ENCODE data around the gene NAV2.

NAV2 gene

DNA sequence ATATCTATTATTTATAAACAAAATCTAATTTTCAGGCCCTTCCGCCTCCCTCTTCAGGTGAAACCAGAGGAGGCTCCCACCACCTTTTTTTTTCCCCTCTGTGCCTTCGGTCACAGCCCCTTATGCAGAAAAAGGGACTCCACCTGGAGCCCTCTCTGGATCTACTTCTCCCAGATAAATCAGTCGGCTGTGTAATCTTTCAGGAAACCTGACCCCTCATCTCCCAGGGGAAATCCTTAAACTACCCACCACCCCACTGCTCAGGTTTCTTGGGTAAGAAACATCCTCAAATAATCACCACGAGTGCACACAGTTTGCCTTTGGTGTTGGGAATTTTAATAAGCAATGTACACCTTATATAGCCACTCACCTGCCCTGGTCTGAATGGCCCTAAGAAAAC lies 104.2 kb downstream of the NAV2 start:
- peaks cover 2% of the 10 kb centered on the region for H3K36me3 Mint-ChIP-seq
- H3K27ac Mint-ChIP-seq: no peak overlapping the region
- ATAC-seq (ENCODE audit: low read depth) (no peak), DNase-seq (ENCODE audit: low spot score in 2 of 2) (no peak)
- H3K9me3 Mint-ChIP-seq: peaks cover 2% of the 10 kb centered on the region
- H3K4me1 Mint-ChIP-seq: peaks cover 4% of the 10 kb centered on the region
- H3K4me3 Mint-ChIP-seq: no peak overlapping the region
- peaks cover 11% of the 10 kb centered on the region for H3K27me3 Mint-ChIP-seq

GRCh38 chr11:19817265-19817851 lies 104.7 kb downstream of the NAV2 start:
- H3K27me3 Mint-ChIP-seq: peaks cover 11% of the 10 kb centered on the region
- peaks cover 4% of the 10 kb centered on the region for H3K4me1 Mint-ChIP-seq
- no peak for DNase-seq (ENCODE audit: low spot score in 2 of 2)
- H3K4me3 Mint-ChIP-seq: no peak overlapping the region
- peaks cover 2% of the 10 kb centered on the region for H3K36me3 Mint-ChIP-seq
- ATAC-seq (ENCODE audit: low read depth): no peak
- no peak overlapping the region for H3K27ac Mint-ChIP-seq
- peaks cover 2% of the 10 kb centered on the region for H3K9me3 Mint-ChIP-seq

DNA sequence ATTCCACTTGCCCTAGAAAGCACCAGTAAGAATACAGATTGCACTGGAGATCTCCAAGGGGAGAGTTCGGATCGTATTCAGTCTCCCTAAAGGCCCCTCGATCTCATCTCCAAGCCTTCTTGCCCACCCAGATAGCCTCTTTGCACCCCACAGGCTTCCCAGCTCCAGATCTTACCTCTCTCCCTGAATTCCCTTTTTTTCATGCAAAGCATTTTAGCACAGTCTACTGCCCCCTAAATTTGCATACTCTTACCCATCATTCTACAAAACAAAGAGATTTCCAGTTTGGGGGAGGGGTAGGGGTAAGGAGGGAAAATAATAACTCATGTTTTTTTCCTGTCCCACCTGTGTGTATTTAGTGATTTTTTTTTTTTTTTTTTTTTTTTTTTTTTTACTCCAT lies 105.2 kb downstream of the NAV2 start:
- H3K27ac Mint-ChIP-seq: no peak overlapping the region
- ATAC-seq (ENCODE audit: low read depth) (no peak), DNase-seq (ENCODE audit: low spot score in 2 of 2) (no peak)
- H3K4me1 Mint-ChIP-seq: peaks cover 4% of the 10 kb centered on the region
- H3K27me3 Mint-ChIP-seq: peaks cover 11% of the 10 kb centered on the region
- H3K4me3 Mint-ChIP-seq: no peak overlapping the region
- H3K9me3 Mint-ChIP-seq: peaks cover 2% of the 10 kb centered on the region
- peaks cover 2% of the 10 kb centered on the region for H3K36me3 Mint-ChIP-seq

DNA sequence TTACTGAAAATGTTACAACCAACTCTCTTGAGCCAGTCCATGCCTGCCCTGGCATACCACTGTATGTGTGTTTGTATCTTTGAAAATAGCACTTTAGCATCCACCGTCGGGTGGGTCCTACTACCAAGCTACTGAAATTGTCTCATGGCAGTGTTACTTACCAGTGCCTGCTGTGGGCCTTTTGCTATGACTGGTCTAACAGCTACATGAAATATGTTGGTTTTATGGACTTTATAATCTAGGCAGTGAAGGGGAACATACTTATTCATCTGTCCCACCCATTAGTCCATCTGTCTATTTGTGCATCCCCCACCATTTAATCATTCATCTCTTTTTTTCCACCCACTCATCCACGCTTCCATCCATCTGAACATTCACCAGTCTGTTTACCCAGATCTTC lies 106.0 kb downstream of the NAV2 start:
- no peak for DNase-seq (ENCODE audit: low spot score in 2 of 2)
- Mint-ChIP-seq H3K27ac (no peak overlapping the region), H3K4me3 (no peak overlapping the region), H3K36me3 (peaks cover 2% of the 10 kb centered on the region), H3K9me3 (peaks cover 2% of the 10 kb centered on the region), H3K4me1 (peaks cover 4% of the 10 kb centered on the region), H3K27me3 (peaks cover 11% of the 10 kb centered on the region)
- ATAC-seq (ENCODE audit: low read depth): no peak

DNA sequence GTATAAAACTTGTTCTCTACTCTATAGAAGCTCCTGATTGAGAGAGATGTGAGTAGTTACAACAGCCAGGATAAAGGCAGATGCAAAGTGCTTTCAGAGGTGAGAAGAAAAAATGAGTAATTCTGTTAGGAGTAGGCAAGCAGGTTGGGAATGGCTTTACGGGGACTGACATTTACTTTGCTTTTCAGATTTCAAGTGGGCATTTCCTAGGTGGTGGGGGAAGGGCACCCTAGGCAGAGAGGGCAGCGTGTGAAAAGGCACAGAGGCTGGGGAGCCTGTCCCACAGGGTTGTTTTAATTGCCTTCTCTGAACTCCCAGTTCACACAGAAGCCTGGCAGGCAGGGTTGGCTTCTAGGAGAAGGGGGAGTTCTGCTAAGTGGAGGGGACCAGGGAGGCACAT lies 106.5 kb downstream of the NAV2 start:
- Mint-ChIP-seq H3K4me3 (no peak overlapping the region), H3K27ac (no peak overlapping the region), H3K27me3 (peaks cover 11% of the 10 kb centered on the region), H3K9me3 (peaks cover 2% of the 10 kb centered on the region), H3K36me3 (peaks cover 2% of the 10 kb centered on the region), H3K4me1 (peaks cover 4% of the 10 kb centered on the region)
- DNase-seq (ENCODE audit: low spot score in 2 of 2) (no peak), ATAC-seq (ENCODE audit: low read depth) (no peak)

DNA sequence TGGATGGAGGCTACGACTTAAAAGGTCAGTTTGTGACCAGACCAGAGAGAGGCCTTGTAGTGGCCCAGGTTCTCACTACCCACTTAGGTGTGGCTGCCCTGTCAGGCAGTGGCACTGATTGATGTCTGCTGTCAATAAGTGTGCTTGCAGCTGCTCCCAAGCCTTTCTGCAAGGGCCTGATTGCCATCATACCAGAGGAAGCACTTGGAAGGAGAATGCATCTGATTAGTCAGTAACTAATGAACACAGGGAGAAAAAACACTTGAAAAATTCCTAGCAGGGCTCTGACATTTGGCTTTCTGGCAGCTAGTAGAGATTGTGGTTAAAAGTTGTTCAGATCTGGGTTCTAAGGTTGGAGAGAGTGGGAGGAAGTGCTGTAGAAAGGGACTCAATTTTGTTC lies 107.5 kb downstream of the NAV2 start:
- peaks cover 2% of the 10 kb centered on the region for H3K36me3 Mint-ChIP-seq
- no peak overlapping the region for H3K27ac Mint-ChIP-seq
- peaks cover 4% of the 10 kb centered on the region for H3K4me1 Mint-ChIP-seq
- DNase-seq (ENCODE audit: low spot score in 2 of 2) (no peak), ATAC-seq (ENCODE audit: low read depth) (no peak)
- peaks cover 13% of the 10 kb centered on the region for H3K27me3 Mint-ChIP-seq
- peaks cover 2% of the 10 kb centered on the region for H3K9me3 Mint-ChIP-seq
- no peak overlapping the region for H3K4me3 Mint-ChIP-seq

- no peak overlapping the region for H3K27ac Mint-ChIP-seq
- peaks cover 12% of the 10 kb centered on the region for H3K27me3 Mint-ChIP-seq
- peaks cover 4% of the 10 kb centered on the region for H3K4me1 Mint-ChIP-seq
- no peak overlapping the region for H3K4me3 Mint-ChIP-seq
- H3K36me3 Mint-ChIP-seq: peaks cover 2% of the 10 kb centered on the region
- no peak for DNase-seq (ENCODE audit: low spot score in 2 of 2)
- no peak for ATAC-seq (ENCODE audit: low read depth)
- peaks cover 2% of the 10 kb centered on the region for H3K9me3 Mint-ChIP-seq
Observed at GRCh38 chr11:19821412-19821875, 108.8 kb downstream of the NAV2 start.

GRCh38 chr11:19821993-19822392 lies 109.4 kb downstream of the NAV2 start:
- no peak for DNase-seq (ENCODE audit: low spot score in 2 of 2)
- H3K4me1 Mint-ChIP-seq: peaks cover 4% of the 10 kb centered on the region
- peaks cover 2% of the 10 kb centered on the region for H3K9me3 Mint-ChIP-seq
- no peak for ATAC-seq (ENCODE audit: low read depth)
- H3K4me3 Mint-ChIP-seq: no peak overlapping the region
- peaks cover 12% of the 10 kb centered on the region for H3K27me3 Mint-ChIP-seq
- peaks cover 2% of the 10 kb centered on the region for H3K36me3 Mint-ChIP-seq
- no peak overlapping the region for H3K27ac Mint-ChIP-seq

- no peak for ATAC-seq (ENCODE audit: low read depth)
- Mint-ChIP-seq H3K4me1 (peaks cover 4% of the 10 kb centered on the region), H3K27ac (no peak overlapping the region), H3K27me3 (peaks cover 12% of the 10 kb centered on the region), H3K9me3 (peaks cover 2% of the 10 kb centered on the region), H3K36me3 (peaks cover 2% of the 10 kb centered on the region), H3K4me3 (no peak overlapping the region)
- no peak for DNase-seq (ENCODE audit: low spot score in 2 of 2)
Observed at GRCh38 chr11:19822531-19822930, 109.9 kb downstream of the NAV2 start.

GRCh38 chr11:19826606-19827005 lies 114.0 kb downstream of the NAV2 start:
- Mint-ChIP-seq H3K4me1 (no peaks in the 10 kb centered on the region), H3K27ac (no peak overlapping the region), H3K36me3 (no peaks in the 10 kb centered on the region), H3K9me3 (no peaks in the 10 kb centered on the region), H3K27me3 (peaks cover 2% of the 10 kb centered on the region), H3K4me3 (no peak overlapping the region)
- DNase-seq (ENCODE audit: low spot score in 2 of 2) (no peak), ATAC-seq (ENCODE audit: low read depth) (no peak)

DNA sequence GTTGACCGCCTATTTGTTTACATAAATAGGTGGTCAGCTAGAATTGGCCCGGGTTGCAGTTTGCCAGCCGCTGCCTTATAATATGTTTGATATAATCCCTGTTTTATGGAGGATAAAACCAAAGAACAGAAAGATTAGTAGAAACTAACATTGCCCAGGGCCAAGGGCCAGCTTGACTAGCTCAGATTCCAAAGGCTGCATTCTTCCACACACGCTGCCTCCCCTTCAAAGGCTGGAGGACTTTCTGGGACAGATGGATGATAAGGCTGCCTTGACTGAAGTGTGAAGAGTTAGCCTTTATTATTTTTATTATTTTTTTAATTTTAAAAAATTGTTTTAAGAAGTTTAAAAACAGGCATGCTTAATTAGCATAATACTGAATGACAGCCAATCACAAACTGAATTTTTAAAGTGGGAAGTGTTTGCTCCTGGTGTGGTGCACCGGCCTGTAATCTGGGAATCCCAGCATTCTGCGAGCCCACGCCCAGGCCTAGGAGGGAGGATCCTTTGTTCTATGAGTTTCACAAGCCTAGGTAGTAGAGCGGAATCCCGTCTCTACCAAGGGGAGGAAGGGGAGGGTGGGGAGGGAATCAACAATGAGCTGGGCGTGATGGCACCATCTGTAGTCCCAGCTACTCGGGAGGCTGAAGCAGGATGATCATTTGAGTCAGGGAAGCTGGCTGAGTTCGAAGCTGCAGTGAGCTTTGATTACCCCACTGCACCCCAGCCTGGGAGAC lies 114.9 kb downstream of the NAV2 start:
- no peaks in the 10 kb centered on the region for H3K36me3 Mint-ChIP-seq
- no peak overlapping the region for H3K4me3 Mint-ChIP-seq
- no peak overlapping the region for H3K27ac Mint-ChIP-seq
- H3K27me3 Mint-ChIP-seq: peaks cover 2% of the 10 kb centered on the region
- H3K4me1 Mint-ChIP-seq: no peaks in the 10 kb centered on the region
- DNase-seq (ENCODE audit: low spot score in 2 of 2) (no peak), ATAC-seq (ENCODE audit: low read depth) (no peak)
- no peaks in the 10 kb centered on the region for H3K9me3 Mint-ChIP-seq

DNA sequence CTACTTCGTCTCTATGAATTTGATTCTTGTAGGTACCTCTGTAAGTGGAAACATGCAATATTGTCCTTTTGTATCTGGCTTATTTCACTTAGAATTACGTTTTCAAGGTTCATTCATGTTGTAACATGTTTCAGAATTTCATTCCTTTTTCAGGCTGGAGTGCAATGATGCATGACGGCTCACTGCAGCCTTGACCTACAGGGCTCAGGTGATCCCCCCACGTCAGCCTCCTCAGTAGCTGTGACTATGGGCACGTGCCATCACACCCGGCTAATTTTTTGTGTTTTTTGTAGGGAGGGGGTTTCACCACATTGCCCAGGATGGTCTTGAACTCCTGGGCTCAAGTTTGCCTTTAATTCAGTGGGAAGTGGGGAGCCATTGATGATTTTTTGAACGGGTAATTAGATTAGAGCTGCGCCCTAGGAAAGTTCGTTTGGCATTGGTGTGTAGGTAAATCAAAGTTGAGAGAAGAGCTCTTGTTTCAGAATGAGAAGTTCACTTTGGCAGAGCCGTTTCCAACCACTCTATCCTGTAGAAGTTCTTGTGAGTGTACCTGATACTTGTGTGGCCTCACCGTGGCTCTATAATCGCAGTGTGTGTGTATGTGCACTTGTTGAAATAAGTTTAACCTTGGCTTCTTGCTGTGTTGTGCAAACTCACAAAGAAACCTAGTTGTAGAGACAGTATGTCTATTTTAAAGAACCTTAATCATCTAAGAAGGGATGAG lies 115.9 kb downstream of the NAV2 start:
- Mint-ChIP-seq H3K36me3 (no peaks in the 10 kb centered on the region), H3K4me1 (no peaks in the 10 kb centered on the region), H3K27ac (no peak overlapping the region), H3K27me3 (peaks cover 2% of the 10 kb centered on the region), H3K4me3 (no peak overlapping the region), H3K9me3 (no peaks in the 10 kb centered on the region)
- DNase-seq (ENCODE audit: low spot score in 2 of 2) (no peak), ATAC-seq (ENCODE audit: low read depth) (no peak)

DNA sequence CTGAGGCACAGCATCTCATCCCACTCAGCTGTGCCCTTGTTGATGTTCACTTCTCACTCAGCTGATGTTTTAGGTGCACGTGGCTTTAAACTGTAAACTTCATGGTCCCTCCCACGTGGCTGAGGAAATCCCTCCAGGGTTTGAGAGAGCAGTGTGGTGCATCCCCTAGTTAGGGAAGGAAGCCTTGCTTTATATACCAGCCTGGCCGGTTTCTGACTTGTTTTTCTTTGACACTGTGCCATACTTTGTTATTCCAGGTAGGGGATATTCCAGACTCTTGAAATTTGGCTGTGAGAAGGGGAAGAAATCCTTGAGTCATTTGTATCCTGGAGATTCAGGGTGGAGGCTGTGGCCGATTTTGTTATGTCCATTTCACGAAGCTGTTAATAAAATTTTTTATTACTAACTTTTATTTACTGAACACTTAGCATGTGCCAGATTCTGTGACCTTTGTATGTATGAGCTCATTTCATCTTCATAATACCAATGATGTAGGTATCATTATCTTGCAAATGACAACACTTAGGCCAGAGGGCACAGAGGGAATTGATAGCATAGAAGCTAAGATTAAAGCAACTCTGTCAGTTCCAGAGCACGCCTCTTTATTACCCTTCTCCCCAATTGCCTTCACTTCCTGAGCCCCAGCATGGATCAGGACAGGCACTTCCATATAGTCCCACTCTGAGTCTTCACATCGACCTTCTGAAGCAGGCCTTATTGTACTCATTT lies 116.6 kb downstream of the NAV2 start:
- ATAC-seq (ENCODE audit: low read depth) (no peak), DNase-seq (ENCODE audit: low spot score in 2 of 2) (no peak)
- no peaks in the 10 kb centered on the region for H3K4me1 Mint-ChIP-seq
- no peaks in the 10 kb centered on the region for H3K36me3 Mint-ChIP-seq
- H3K4me3 Mint-ChIP-seq: no peak overlapping the region
- H3K27ac Mint-ChIP-seq: no peak overlapping the region
- H3K27me3 Mint-ChIP-seq: peaks cover 2% of the 10 kb centered on the region
- H3K9me3 Mint-ChIP-seq: peaks cover 1% of the 10 kb centered on the region

Measured in memory B cell (primary cell).